ENCODE measurements around the gene CPXM2.

CPXM2 gene

GRCh38 chr10:123840714-123841113 is 50.9 kb downstream of the CPXM2 start:
- Histone ChIP-seq H3K4me1 (ENCODE audit: insufficient read depth, low read length) (peaks cover 42% of the 10 kb centered on the region), H3K27ac (ENCODE audit: low read depth, low read length) (no peak overlapping the region)

GRCh38 chr10:123838596-123839310 is 52.9 kb downstream of the CPXM2 start:
- Histone ChIP-seq H3K27ac (ENCODE audit: low read depth, low read length) (no peak overlapping the region), H3K9ac (ENCODE audit: low read length) (no peak overlapping the region), H3K36me3 (ENCODE audit: insufficient read depth, low read length) (no peaks in the 10 kb centered on the region)

More at GRCh38 chr10:123840714-123841113, 50.9 kb downstream of the CPXM2 start:
- H3K4me3 ChIP-seq (ENCODE audit: low read depth in 1 of 2, low read length in 2 of 2) = no peak overlapping the region
- H3K36me3 ChIP-seq (ENCODE audit: insufficient read depth, low read length) = no peaks in the 10 kb centered on the region
- H3K9me3 ChIP-seq (ENCODE audit: low read length) = no peaks in the 10 kb centered on the region
- H3K27me3 ChIP-seq (ENCODE audit: control insufficient read depth in 1 of 2, insufficient read depth in 2 of 2, low read length in 2 of 2) = no peaks in the 10 kb centered on the region
- no peak overlapping the region for H3K9ac ChIP-seq (ENCODE audit: low read length)

GRCh38 chr10:123837756-123838155 is 53.9 kb downstream of the CPXM2 start:
- no peak overlapping the region for H3K9ac ChIP-seq (ENCODE audit: low read length)
- no peaks in the 10 kb centered on the region for H3K36me3 ChIP-seq (ENCODE audit: insufficient read depth, low read length)
- H3K4me1 ChIP-seq (ENCODE audit: insufficient read depth, low read length) = peaks cover 50% of the 10 kb centered on the region
- H3K4me3 ChIP-seq (ENCODE audit: low read depth in 1 of 2, low read length in 2 of 2) = no peak overlapping the region
- no peaks in the 10 kb centered on the region for H3K27me3 ChIP-seq (ENCODE audit: control insufficient read depth in 1 of 2, insufficient read depth in 2 of 2, low read length in 2 of 2)
- H3K9me3 ChIP-seq (ENCODE audit: low read length) = no peaks in the 10 kb centered on the region
- no peak overlapping the region for H3K27ac ChIP-seq (ENCODE audit: low read depth, low read length)

More at GRCh38 chr10:123838596-123839310, 52.9 kb downstream of the CPXM2 start:
- H3K4me3 ChIP-seq (ENCODE audit: low read depth in 1 of 2, low read length in 2 of 2) = no peak overlapping the region
- no peaks in the 10 kb centered on the region for H3K27me3 ChIP-seq (ENCODE audit: control insufficient read depth in 1 of 2, insufficient read depth in 2 of 2, low read length in 2 of 2)
- no peaks in the 10 kb centered on the region for H3K9me3 ChIP-seq (ENCODE audit: low read length)
- peaks cover 50% of the 10 kb centered on the region for H3K4me1 ChIP-seq (ENCODE audit: insufficient read depth, low read length)

GRCh38 chr10:123836418-123837145 is 55.0 kb downstream of the CPXM2 start:
- Histone ChIP-seq H3K36me3 (ENCODE audit: insufficient read depth, low read length) (no peaks in the 10 kb centered on the region), H3K27ac (ENCODE audit: low read depth, low read length) (no peak overlapping the region), H3K4me1 (ENCODE audit: insufficient read depth, low read length) (peaks cover 52% of the 10 kb centered on the region), H3K9ac (ENCODE audit: low read length) (no peak overlapping the region), H3K9me3 (ENCODE audit: low read length) (no peaks in the 10 kb centered on the region), H3K27me3 (ENCODE audit: control insufficient read depth in 1 of 2, insufficient read depth in 2 of 2, low read length in 2 of 2) (no peaks in the 10 kb centered on the region), H3K4me3 (ENCODE audit: low read depth in 1 of 2, low read length in 2 of 2) (no peak overlapping the region)

- H3K27ac ChIP-seq (ENCODE audit: low read depth, low read length) = no peak overlapping the region
- H3K36me3 ChIP-seq (ENCODE audit: insufficient read depth, low read length) = peaks cover under 1% of the 10 kb centered on the region
- H3K27me3 ChIP-seq (ENCODE audit: control insufficient read depth in 1 of 2, insufficient read depth in 2 of 2, low read length in 2 of 2) = no peaks in the 10 kb centered on the region
- H3K4me3 ChIP-seq (ENCODE audit: low read depth in 1 of 2, low read length in 2 of 2) = no peak overlapping the region
- H3K9ac ChIP-seq (ENCODE audit: low read length) = no peak overlapping the region
- no peaks in the 10 kb centered on the region for H3K9me3 ChIP-seq (ENCODE audit: low read length)
- H3K4me1 ChIP-seq (ENCODE audit: insufficient read depth, low read length) = peaks cover 59% of the 10 kb centered on the region
Measured at GRCh38 chr10:123835575-123835974, 56.0 kb downstream of the CPXM2 start.

- no peak overlapping the region for H3K9ac ChIP-seq (ENCODE audit: low read length)
- H3K36me3 ChIP-seq (ENCODE audit: insufficient read depth, low read length) = peaks cover 6% of the 10 kb centered on the region
- H3K4me1 ChIP-seq (ENCODE audit: insufficient read depth, low read length) = peaks cover 64% of the 10 kb centered on the region
- H3K4me3 ChIP-seq (ENCODE audit: low read depth in 1 of 2, low read length in 2 of 2) = no peak overlapping the region
- H3K27me3 ChIP-seq (ENCODE audit: control insufficient read depth in 1 of 2, insufficient read depth in 2 of 2, low read length in 2 of 2) = no peaks in the 10 kb centered on the region
- H3K27ac ChIP-seq (ENCODE audit: low read depth, low read length) = no peak overlapping the region
- no peaks in the 10 kb centered on the region for H3K9me3 ChIP-seq (ENCODE audit: low read length)
Measured at GRCh38 chr10:123833170-123833850, 58.3 kb downstream of the CPXM2 start.

- H3K9ac ChIP-seq (ENCODE audit: low read length) = no peak overlapping the region
- no peak overlapping the region for H3K4me3 ChIP-seq (ENCODE audit: low read depth in 1 of 2, low read length in 2 of 2)
- H3K4me1 ChIP-seq (ENCODE audit: insufficient read depth, low read length) = peaks cover 53% of the 10 kb centered on the region
- H3K27me3 ChIP-seq (ENCODE audit: control insufficient read depth in 1 of 2, insufficient read depth in 2 of 2, low read length in 2 of 2) = no peaks in the 10 kb centered on the region
- H3K9me3 ChIP-seq (ENCODE audit: low read length) = no peaks in the 10 kb centered on the region
- H3K36me3 ChIP-seq (ENCODE audit: insufficient read depth, low read length) = peaks cover 6% of the 10 kb centered on the region
- H3K27ac ChIP-seq (ENCODE audit: low read depth, low read length) = no peak overlapping the region
Measured at GRCh38 chr10:123831259-123831658, 60.3 kb downstream of the CPXM2 start.

- H3K9me3 ChIP-seq (ENCODE audit: low read length) = no peaks in the 10 kb centered on the region
- H3K4me3 ChIP-seq (ENCODE audit: low read depth in 1 of 2, low read length in 2 of 2) = no peak overlapping the region
- H3K27ac ChIP-seq (ENCODE audit: low read depth, low read length) = no peak overlapping the region
- H3K9ac ChIP-seq (ENCODE audit: low read length) = no peak overlapping the region
- H3K27me3 ChIP-seq (ENCODE audit: control insufficient read depth in 1 of 2, insufficient read depth in 2 of 2, low read length in 2 of 2) = no peaks in the 10 kb centered on the region
- peaks cover 12% of the 10 kb centered on the region for H3K4me1 ChIP-seq (ENCODE audit: insufficient read depth, low read length)
- no peaks in the 10 kb centered on the region for H3K36me3 ChIP-seq (ENCODE audit: insufficient read depth, low read length)
Measured at GRCh38 chr10:123821136-123821535, 70.5 kb downstream of the CPXM2 start.

- no peak overlapping the region for H3K4me3 ChIP-seq (ENCODE audit: low read depth in 1 of 2, low read length in 2 of 2)
- no peak overlapping the region for H3K27ac ChIP-seq (ENCODE audit: low read depth, low read length)
- H3K36me3 ChIP-seq (ENCODE audit: insufficient read depth, low read length) = no peaks in the 10 kb centered on the region
Measured at GRCh38 chr10:123809632-123810031, 82.0 kb downstream of the CPXM2 start.

GRCh38 chr10:123808906-123809305 is 82.7 kb downstream of the CPXM2 start:
- no peak overlapping the region for H3K4me3 ChIP-seq (ENCODE audit: low read depth in 1 of 2, low read length in 2 of 2)

More at GRCh38 chr10:123809632-123810031, 82.0 kb downstream of the CPXM2 start:
- H3K9me3 ChIP-seq (ENCODE audit: low read length) = no peaks in the 10 kb centered on the region
- H3K4me1 ChIP-seq (ENCODE audit: insufficient read depth, low read length) = peaks cover 18% of the 10 kb centered on the region
- no peaks in the 10 kb centered on the region for H3K27me3 ChIP-seq (ENCODE audit: control insufficient read depth in 1 of 2, insufficient read depth in 2 of 2, low read length in 2 of 2)
- H3K9ac ChIP-seq (ENCODE audit: low read length) = no peak overlapping the region

GRCh38 chr10:123808286-123808685 is 83.3 kb downstream of the CPXM2 start:
- Histone ChIP-seq H3K36me3 (ENCODE audit: insufficient read depth, low read length) (no peaks in the 10 kb centered on the region), H3K9me3 (ENCODE audit: low read length) (no peaks in the 10 kb centered on the region), H3K4me1 (ENCODE audit: insufficient read depth, low read length) (peaks cover 18% of the 10 kb centered on the region), H3K27me3 (ENCODE audit: control insufficient read depth in 1 of 2, insufficient read depth in 2 of 2, low read length in 2 of 2) (no peaks in the 10 kb centered on the region), H3K9ac (ENCODE audit: low read length) (no peak overlapping the region), H3K4me3 (ENCODE audit: low read depth in 1 of 2, low read length in 2 of 2) (no peak overlapping the region), H3K27ac (ENCODE audit: low read depth, low read length) (peak overlapping the region; percentile 17)

More at GRCh38 chr10:123808906-123809305, 82.7 kb downstream of the CPXM2 start:
- H3K36me3 ChIP-seq (ENCODE audit: insufficient read depth, low read length) = no peaks in the 10 kb centered on the region
- H3K27ac ChIP-seq (ENCODE audit: low read depth, low read length) = no peak overlapping the region
- no peaks in the 10 kb centered on the region for H3K9me3 ChIP-seq (ENCODE audit: low read length)
- no peak overlapping the region for H3K9ac ChIP-seq (ENCODE audit: low read length)
- no peaks in the 10 kb centered on the region for H3K27me3 ChIP-seq (ENCODE audit: control insufficient read depth in 1 of 2, insufficient read depth in 2 of 2, low read length in 2 of 2)
- peaks cover 18% of the 10 kb centered on the region for H3K4me1 ChIP-seq (ENCODE audit: insufficient read depth, low read length)
